ENCODE results near the gene PHF3. TPM values are rescaled to one million over a fixed set of nuclear protein-coding genes. Genes with fewer than 3 reads are reported as not detected.

Gene PHF3
- total RNA-seq, 2 experiments from 2014 or later = 54.8 to 92.5 TPM

DNA sequence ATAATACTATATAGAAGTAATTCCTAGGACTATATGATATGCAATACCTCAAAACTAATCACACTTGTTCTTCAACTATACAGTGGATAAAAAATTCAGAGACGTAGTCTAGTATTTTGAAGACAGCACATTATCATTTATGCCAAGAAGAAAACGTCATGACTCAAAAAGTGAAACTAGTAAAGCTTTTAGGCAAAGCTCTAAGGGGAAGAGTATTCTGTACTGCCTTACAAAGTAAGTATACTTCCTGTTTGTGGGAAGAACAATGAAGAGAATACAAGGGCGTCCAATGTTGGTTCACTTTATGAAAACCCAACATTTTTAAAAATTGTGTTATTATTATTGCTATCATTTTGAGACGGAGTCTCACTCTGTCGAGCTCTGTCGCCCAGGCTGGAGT, 35.5 kb upstream of the PHF3 start:
- Histone ChIP-seq H3K9me3 (ENCODE audit: low read length) (no peaks in the 10 kb centered on the region), H3K4me1 (ENCODE audit: insufficient read depth, low read length, poor library complexity, severe bottlenecking) (peaks cover 16% of the 10 kb centered on the region)

DNA sequence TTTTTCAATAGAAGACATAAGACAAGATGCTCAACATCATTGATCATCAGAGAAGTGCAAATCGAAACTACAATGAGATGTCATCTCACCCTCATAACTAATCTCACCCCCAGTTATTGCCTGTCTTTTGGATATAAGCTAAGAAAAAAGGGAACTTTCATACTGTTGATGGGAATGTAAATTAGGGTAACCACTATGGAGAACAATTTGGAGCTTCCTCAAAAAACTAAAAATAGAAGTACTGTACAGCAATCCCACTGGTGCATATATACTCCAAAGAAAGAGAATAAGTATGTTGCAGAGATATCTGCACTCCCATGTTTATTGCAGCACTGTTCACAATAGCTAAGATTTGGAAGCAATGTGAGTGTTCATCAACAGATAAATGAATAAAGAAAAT, 26.4 kb upstream of the PHF3 start:
- no TSS peak for BruUV-seq (replicated peaks)
- H3K4me2 ChIP-seq (ENCODE audit: low read length) = no peak overlapping the region
- CTCF ChIA-PET (ENCODE audit: unreplicated experiment) = interaction anchor here (1.2 kb wide), 1 partner anchor 115 kb away, joined by 3 read pairs; no protein-coding TSS in a partner anchor
- no peak for DNase-seq (ENCODE audit: low spot score)
- TF ChIP-seq, protein P1, sequence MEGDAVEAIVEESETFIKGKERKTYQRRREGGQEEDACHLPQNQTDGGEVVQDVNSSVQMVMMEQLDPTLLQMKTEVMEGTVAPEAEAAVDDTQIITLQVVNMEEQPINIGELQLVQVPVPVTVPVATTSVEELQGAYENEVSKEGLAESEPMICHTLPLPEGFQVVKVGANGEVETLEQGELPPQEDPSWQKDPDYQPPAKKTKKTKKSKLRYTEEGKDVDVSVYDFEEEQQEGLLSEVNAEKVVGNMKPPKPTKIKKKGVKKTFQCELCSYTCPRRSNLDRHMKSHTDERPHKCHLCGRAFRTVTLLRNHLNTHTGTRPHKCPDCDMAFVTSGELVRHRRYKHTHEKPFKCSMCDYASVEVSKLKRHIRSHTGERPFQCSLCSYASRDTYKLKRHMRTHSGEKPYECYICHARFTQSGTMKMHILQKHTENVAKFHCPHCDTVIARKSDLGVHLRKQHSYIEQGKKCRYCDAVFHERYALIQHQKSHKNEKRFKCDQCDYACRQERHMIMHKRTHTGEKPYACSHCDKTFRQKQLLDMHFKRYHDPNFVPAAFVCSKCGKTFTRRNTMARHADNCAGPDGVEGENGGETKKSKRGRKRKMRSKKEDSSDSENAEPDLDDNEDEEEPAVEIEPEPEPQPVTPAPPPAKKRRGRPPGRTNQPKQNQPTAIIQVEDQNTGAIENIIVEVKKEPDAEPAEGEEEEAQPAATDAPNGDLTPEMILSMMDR (conservative IDR thresholded peaks at IDR 0.05; ENCODE audit: low read length) = no peak
- no peak for TF ChIP-seq EZH2phosphoT487 (IDR thresholded peaks at IDR 0.05; ENCODE audit: borderline replicate concordance, low read depth, low read length)
- POLR2A ChIA-PET = interaction anchor here (2.4 kb wide), 1 partner anchor 11 kb away, joined by 14 read pairs; no protein-coding TSS in a partner anchor
- no peaks in the 10 kb centered on the region for H4K20me1 ChIP-seq (ENCODE audit: insufficient read depth, low read length)
- no peak overlapping the region for H2AFZ ChIP-seq (ENCODE audit: low read length)
- no peak overlapping the region for H3K4me3 ChIP-seq (ENCODE audit: low read depth, low read length, poor library complexity, severe bottlenecking)
- no peaks in the 10 kb centered on the region; the same call in 1 of the 2 replicates for H3K9me2 ChIP-seq (ENCODE audit: insufficient read depth, low read length)
- no peaks in the 10 kb centered on the region for H3K36me3 ChIP-seq (ENCODE audit: insufficient read depth, low read length)
- intact Hi-C loops (cut with micrococcal nuclease; ENCODE audit: unreplicated experiment) = no loop called here
- no peak overlapping the region for H3K27ac ChIP-seq (ENCODE audit: low read depth, low read length, poor library complexity, severe bottlenecking)
- H3K4me1 ChIP-seq (ENCODE audit: insufficient read depth, low read length, poor library complexity, severe bottlenecking) = no peaks in the 10 kb centered on the region
- H3K9me3 ChIP-seq (ENCODE audit: low read length) = no peaks in the 10 kb centered on the region
- no peaks in the 10 kb centered on the region for H3K79me2 ChIP-seq (ENCODE audit: insufficient read depth, low read depth, low read length)

More for the DNA sequence above, 35.5 kb upstream of the PHF3 start:
- H3K4me2 ChIP-seq (ENCODE audit: low read length) = no peak overlapping the region
- H3K4me3 ChIP-seq (ENCODE audit: low read depth, low read length, poor library complexity, severe bottlenecking) = no peak overlapping the region
- H3K79me2 ChIP-seq (ENCODE audit: insufficient read depth, low read depth, low read length) = no peaks in the 10 kb centered on the region
- no TSS peak for BruUV-seq (replicated peaks)
- H3K9me2 ChIP-seq (ENCODE audit: insufficient read depth, low read length) = no peaks in the 10 kb centered on the region
- TF ChIP-seq EZH2phosphoT487 (IDR thresholded peaks at IDR 0.05; ENCODE audit: borderline replicate concordance, low read depth, low read length) = no peak
- TF ChIP-seq, protein P1 (conservative IDR thresholded peaks at IDR 0.05; ENCODE audit: low read length) = no peak
- H3K36me3 ChIP-seq (ENCODE audit: insufficient read depth, low read length) = no peaks in the 10 kb centered on the region
- H2AFZ ChIP-seq (ENCODE audit: low read length) = no peak overlapping the region
- H3K27ac ChIP-seq (ENCODE audit: low read depth, low read length, poor library complexity, severe bottlenecking) = no peak overlapping the region
- intact Hi-C loops (cut with micrococcal nuclease; ENCODE audit: unreplicated experiment) = no loop called here
- ChIA-PET POLR2A (interaction anchor here (0.9 to 1.6 kb wide), 2 partner anchors 8 to 99 kb away, joined by 4 to 5 read pairs; no protein-coding TSS in a partner anchor), CTCF (ENCODE audit: unreplicated experiment) (no interaction called here)
- H4K20me1 ChIP-seq (ENCODE audit: insufficient read depth, low read length) = no peaks in the 10 kb centered on the region
- no peak for DNase-seq (ENCODE audit: low spot score)

DNA sequence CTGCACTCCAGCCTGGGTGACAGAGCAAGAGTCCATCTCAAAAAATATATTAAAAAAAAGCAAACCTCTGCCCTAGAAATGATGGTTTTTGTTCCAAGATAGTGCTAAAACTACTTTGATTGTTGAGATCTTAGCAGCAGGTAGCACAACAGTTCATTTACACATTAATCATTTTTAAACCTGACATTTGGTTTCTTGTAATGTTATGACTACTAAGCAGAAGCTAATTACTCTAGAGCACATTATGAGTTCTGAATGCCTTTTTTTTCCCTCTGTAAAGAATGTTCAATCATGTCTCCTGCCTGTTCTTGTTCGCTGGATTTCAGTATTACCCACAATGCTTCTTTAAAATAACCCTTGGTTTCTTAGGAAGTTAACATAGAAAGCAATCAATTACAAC, 24.7 kb upstream of the PHF3 start:
- H3K4me2 ChIP-seq (ENCODE audit: low read length) = no peak overlapping the region
- no peak overlapping the region for H3K27ac ChIP-seq (ENCODE audit: low read depth, low read length, poor library complexity, severe bottlenecking)
- DNase-seq (ENCODE audit: low spot score) = no peak
- no peaks in the 10 kb centered on the region for H3K9me3 ChIP-seq (ENCODE audit: low read length)
- ChIA-PET CTCF (ENCODE audit: unreplicated experiment) (interaction anchor here (0.8 kb wide), 1 partner anchor 142 kb away, joined by 3 read pairs; no protein-coding TSS in a partner anchor), POLR2A (interaction anchor here (0.6 to 2.1 kb wide), 3 partner anchors 13 to 187 kb away, joined by 3 to 8 read pairs (median 4); no protein-coding TSS in a partner anchor)
- H3K4me1 ChIP-seq (ENCODE audit: insufficient read depth, low read length, poor library complexity, severe bottlenecking) = no peaks in the 10 kb centered on the region
- H2AFZ ChIP-seq (ENCODE audit: low read length) = no peak overlapping the region
- TF ChIP-seq EZH2phosphoT487 (IDR thresholded peaks at IDR 0.05; ENCODE audit: borderline replicate concordance, low read depth, low read length) = no peak
- TF ChIP-seq, protein P1 (conservative IDR thresholded peaks at IDR 0.05; ENCODE audit: low read length) = no peak
- H3K36me3 ChIP-seq (ENCODE audit: insufficient read depth, low read length) = no peaks in the 10 kb centered on the region
- no peaks in the 10 kb centered on the region for H3K79me2 ChIP-seq (ENCODE audit: insufficient read depth, low read depth, low read length)
- no TSS peak for BruUV-seq (replicated peaks)
- H4K20me1 ChIP-seq (ENCODE audit: insufficient read depth, low read length) = no peaks in the 10 kb centered on the region
- no peaks in the 10 kb centered on the region for H3K9me2 ChIP-seq (ENCODE audit: insufficient read depth, low read length)
- intact Hi-C loops (cut with micrococcal nuclease; ENCODE audit: unreplicated experiment) = no loop called here
- no peak overlapping the region for H3K4me3 ChIP-seq (ENCODE audit: low read depth, low read length, poor library complexity, severe bottlenecking)

Data from OCI-LY7 (cell line).